GM10266 (cell line): ENCODE data around the gene AGTR2.
"Not testable (repeated sequence)": the region's sequence is repeated elsewhere in the genome, so short reads cannot be mapped to it uniquely, and the experiment has no call there.

Experiments used
- DNase-seq: peaks from one replicate; pipeline ENCODE4 v3.0.0; 2012; ENCODE audit errors: extremely low spot score
- TF ChIP-seq, protein P1 (sequence below): IDR thresholded peaks from 2 replicates; pipeline ENCODE4 v1.5.1; 2012; ENCODE audit warnings: mild to moderate bottlenecking, low read depth; ENCODE audit not compliant: control insufficient read depth, insufficient read depth; ENCODE audit errors: missing control alignments

AGTR2 gene

GRCh38 chrX:116170511-116170910, at the start of gene AGTR2:
Gene AGTR2, plus strand, starts transcription at chrX:116170744. Its CDS starts 1,537 bp downstream, at chrX:116172281.
- DNase-seq: no peak
- TF ChIP-seq, protein P1, sequence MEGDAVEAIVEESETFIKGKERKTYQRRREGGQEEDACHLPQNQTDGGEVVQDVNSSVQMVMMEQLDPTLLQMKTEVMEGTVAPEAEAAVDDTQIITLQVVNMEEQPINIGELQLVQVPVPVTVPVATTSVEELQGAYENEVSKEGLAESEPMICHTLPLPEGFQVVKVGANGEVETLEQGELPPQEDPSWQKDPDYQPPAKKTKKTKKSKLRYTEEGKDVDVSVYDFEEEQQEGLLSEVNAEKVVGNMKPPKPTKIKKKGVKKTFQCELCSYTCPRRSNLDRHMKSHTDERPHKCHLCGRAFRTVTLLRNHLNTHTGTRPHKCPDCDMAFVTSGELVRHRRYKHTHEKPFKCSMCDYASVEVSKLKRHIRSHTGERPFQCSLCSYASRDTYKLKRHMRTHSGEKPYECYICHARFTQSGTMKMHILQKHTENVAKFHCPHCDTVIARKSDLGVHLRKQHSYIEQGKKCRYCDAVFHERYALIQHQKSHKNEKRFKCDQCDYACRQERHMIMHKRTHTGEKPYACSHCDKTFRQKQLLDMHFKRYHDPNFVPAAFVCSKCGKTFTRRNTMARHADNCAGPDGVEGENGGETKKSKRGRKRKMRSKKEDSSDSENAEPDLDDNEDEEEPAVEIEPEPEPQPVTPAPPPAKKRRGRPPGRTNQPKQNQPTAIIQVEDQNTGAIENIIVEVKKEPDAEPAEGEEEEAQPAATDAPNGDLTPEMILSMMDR: no peak

GRCh38 chrX:116135277-116135676, 35.3 kb upstream of the AGTR2 start:
- TF ChIP-seq, protein P1: no peak
- DNase-seq: no peak

DNA sequence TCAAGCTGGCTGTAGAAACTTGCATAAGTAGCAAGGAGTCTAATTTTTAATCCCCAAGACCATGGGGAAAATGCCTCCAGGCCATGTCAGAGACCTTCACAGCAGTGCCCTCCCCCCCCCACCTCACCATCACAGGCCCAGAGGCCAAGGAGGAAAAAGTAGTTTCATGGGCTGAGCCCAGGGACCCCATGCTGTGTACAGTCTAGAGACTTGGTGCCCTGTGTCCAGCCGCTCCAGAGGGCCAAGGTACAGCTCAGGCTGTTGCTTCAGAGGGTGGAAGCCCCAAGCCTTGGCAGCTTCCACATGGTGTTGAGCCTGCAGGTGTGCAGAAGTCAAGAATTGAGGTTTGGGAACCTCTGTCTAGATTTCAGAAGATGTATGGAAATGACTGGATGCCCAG, 29.3 kb upstream of the AGTR2 start:
- not testable (repeated sequence) for DNase-seq

GRCh38 chrX:116142976-116143375, 27.6 kb upstream of the AGTR2 start:
- TF ChIP-seq, protein P1: no peak
- DNase-seq: no peak

- TF ChIP-seq, protein P1: no peak
- DNase-seq: no peak
Observed at GRCh38 chrX:116172976-116173375, 2.4 kb downstream of the AGTR2 start.

DNA sequence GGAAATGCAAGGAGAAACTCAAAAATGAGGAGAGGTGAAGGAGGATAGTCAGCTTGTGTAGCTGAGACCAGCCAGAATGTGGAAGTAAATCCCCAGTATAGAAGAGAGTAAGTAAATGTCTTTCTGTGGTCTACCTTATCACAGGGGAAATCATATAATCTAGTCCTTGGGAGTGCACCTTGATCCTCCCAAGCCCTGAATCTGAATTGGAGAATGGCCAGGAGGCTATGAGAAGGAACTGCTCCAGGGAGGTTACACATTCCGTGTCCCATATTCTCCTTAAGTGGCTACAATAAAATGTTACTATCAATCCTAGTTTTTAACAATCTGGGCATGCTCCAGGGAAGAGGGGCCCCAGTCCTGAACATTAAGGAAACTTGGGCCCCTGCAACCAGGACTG, 10.8 kb downstream of the AGTR2 start:
- no peak for DNase-seq
- TF ChIP-seq, protein P1: no peak

GRCh38 chrX:116185163-116185562, 14.6 kb downstream of the AGTR2 start:
- DNase-seq: no peak
- TF ChIP-seq, protein P1: no peak

- DNase-seq: no peak
- TF ChIP-seq, protein P1: no peak
Observed at GRCh38 chrX:116194649-116195048, 24.1 kb downstream of the AGTR2 start.
